Airway epithelial cell (primary cell): Measurements from ENCODE around the gene TJP1. TPM values are rescaled to one million over a fixed set of nuclear protein-coding genes. Genes with fewer than 3 reads are reported as not detected.

ENCODE experiments used
- total RNA-seq: library from RNA; depleted of rRNA; stranded (reverse); fragments of >200 nt; gene quantifications from 2 replicates; pipeline ENCODE4 v1.2.3, GENCODE V29; 2015

Gene TJP1
- 46.3 and 64.3 TPM in 2 replicates for total RNA-seq

GRCh38 chr15:29822100-29822683, at the start of gene TJP1:
TJP1 (minus strand) TSS chr15:29822468; CDS start chr15:29822028, 440 bp downstream.

